ENCODE measurements around the gene NOP53.

Gene NOP53

GRCh38 chr19:47703301-47703700, 42.0 kb upstream of the NOP53 start:
- Histone ChIP-seq H3K4me1 (no peaks in the 10 kb centered on the region), H3K36me3 (ENCODE audit: control insufficient read depth, insufficient read depth, low read length) (no peaks in the 10 kb centered on the region), H3K79me2 (peaks cover 2% of the 10 kb centered on the region), H3K27ac (no peak overlapping the region), H2AFZ (no peak overlapping the region), H3K4me2 (ENCODE audit: low read length) (no peak overlapping the region), H3K4me3 (ENCODE audit: low read depth, low read length) (no peak overlapping the region), H3K9ac (no peak overlapping the region), H3K9me3 (ENCODE audit: control insufficient read depth, low read length) (no peaks in the 10 kb centered on the region), H3K27me3 (ENCODE audit: control insufficient read depth, insufficient read depth, low read length) (no peaks in the 10 kb centered on the region)
- TF ChIP-seq, protein P1, sequence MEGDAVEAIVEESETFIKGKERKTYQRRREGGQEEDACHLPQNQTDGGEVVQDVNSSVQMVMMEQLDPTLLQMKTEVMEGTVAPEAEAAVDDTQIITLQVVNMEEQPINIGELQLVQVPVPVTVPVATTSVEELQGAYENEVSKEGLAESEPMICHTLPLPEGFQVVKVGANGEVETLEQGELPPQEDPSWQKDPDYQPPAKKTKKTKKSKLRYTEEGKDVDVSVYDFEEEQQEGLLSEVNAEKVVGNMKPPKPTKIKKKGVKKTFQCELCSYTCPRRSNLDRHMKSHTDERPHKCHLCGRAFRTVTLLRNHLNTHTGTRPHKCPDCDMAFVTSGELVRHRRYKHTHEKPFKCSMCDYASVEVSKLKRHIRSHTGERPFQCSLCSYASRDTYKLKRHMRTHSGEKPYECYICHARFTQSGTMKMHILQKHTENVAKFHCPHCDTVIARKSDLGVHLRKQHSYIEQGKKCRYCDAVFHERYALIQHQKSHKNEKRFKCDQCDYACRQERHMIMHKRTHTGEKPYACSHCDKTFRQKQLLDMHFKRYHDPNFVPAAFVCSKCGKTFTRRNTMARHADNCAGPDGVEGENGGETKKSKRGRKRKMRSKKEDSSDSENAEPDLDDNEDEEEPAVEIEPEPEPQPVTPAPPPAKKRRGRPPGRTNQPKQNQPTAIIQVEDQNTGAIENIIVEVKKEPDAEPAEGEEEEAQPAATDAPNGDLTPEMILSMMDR (IDR thresholded peaks at IDR 0.05) = no peak

- Histone ChIP-seq H3K27me3 (ENCODE audit: control insufficient read depth, insufficient read depth, low read length) (no peaks in the 10 kb centered on the region), H3K4me2 (ENCODE audit: low read length) (no peak overlapping the region), H3K9me3 (ENCODE audit: control insufficient read depth, low read length) (no peaks in the 10 kb centered on the region), H3K9ac (no peak overlapping the region), H3K4me3 (ENCODE audit: low read depth, low read length) (no peak overlapping the region), H3K27ac (no peak overlapping the region), H3K36me3 (ENCODE audit: control insufficient read depth, insufficient read depth, low read length) (no peaks in the 10 kb centered on the region), H3K79me2 (peaks cover 1% of the 10 kb centered on the region), H3K4me1 (no peaks in the 10 kb centered on the region), H2AFZ (no peak overlapping the region)
- TF ChIP-seq, protein P1 (IDR thresholded peaks at IDR 0.05) = no peak
Observed at GRCh38 chr19:47704024-47704423, 41.3 kb upstream of the NOP53 start.

GRCh38 chr19:47704656-47705055, 40.7 kb upstream of the NOP53 start:
- Histone ChIP-seq H3K27me3 (ENCODE audit: control insufficient read depth, insufficient read depth, low read length) (no peaks in the 10 kb centered on the region), H3K36me3 (ENCODE audit: control insufficient read depth, insufficient read depth, low read length) (no peaks in the 10 kb centered on the region), H3K79me2 (no peaks in the 10 kb centered on the region), H3K9me3 (ENCODE audit: control insufficient read depth, low read length) (no peaks in the 10 kb centered on the region), H3K27ac (no peak overlapping the region), H3K9ac (no peak overlapping the region), H2AFZ (no peak overlapping the region), H3K4me1 (no peaks in the 10 kb centered on the region), H3K4me2 (ENCODE audit: low read length) (no peak overlapping the region), H3K4me3 (ENCODE audit: low read depth, low read length) (no peak overlapping the region)
- TF ChIP-seq, protein P1 (IDR thresholded peaks at IDR 0.05) = no peak

GRCh38 chr19:47707135-47707925, 38.0 kb upstream of the NOP53 start:
- no peaks in the 10 kb centered on the region for H3K79me2 ChIP-seq
- H3K27ac ChIP-seq = no peak overlapping the region
- no peak overlapping the region for H3K4me2 ChIP-seq (ENCODE audit: low read length)
- TF ChIP-seq, protein P1 (IDR thresholded peaks at IDR 0.05) = peak; percentile 71
- no peaks in the 10 kb centered on the region for H3K9me3 ChIP-seq (ENCODE audit: control insufficient read depth, low read length)
- H2AFZ ChIP-seq = peak overlapping the region; percentile 66
- no peaks in the 10 kb centered on the region for H3K27me3 ChIP-seq (ENCODE audit: control insufficient read depth, insufficient read depth, low read length)
- H3K4me1 ChIP-seq = no peaks in the 10 kb centered on the region
- H3K4me3 ChIP-seq (ENCODE audit: low read depth, low read length) = no peak overlapping the region
- no peaks in the 10 kb centered on the region for H3K36me3 ChIP-seq (ENCODE audit: control insufficient read depth, insufficient read depth, low read length)
- no peak overlapping the region for H3K9ac ChIP-seq
